T follicular helper cell (primary cell): Measurements from ENCODE around the gene NCKAP5.

ENCODE experiments used
- DNase-seq: peaks from one replicate; pipeline ENCODE4 v3.0.0-alpha.2; 2020; ENCODE audit warnings: low read depth

Gene NCKAP5

GRCh38 chr2:132991471-132992045, 576.7 kb downstream of the NCKAP5 start:
- DNase-seq: no peak

DNA sequence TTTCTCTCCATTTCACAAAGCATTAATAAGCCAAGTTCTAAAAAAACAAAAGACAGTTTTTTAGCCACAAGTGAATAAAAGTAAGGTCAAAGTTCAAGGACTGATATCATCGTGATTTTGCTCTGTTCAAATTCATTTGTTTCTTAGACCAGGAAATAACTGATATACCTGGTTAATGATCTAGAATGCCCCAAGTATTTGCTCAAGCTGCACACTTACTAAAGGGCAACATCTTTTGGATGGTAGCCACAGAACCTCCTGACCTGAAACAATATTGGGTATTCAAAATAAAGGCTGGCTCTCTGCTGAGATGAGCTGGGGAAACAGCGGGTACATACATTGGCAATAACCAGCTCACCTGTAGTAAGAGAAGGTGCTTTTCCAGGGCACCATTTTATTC, 583.5 kb downstream of the NCKAP5 start:
- no peak for DNase-seq

GRCh38 chr2:132980304-132980703, 588.0 kb downstream of the NCKAP5 start:
- no peak for DNase-seq

GRCh38 chr2:132979339-132980093, 588.7 kb downstream of the NCKAP5 start:
- DNase-seq: no peak

GRCh38 chr2:132978840-132979239, 589.4 kb downstream of the NCKAP5 start:
- DNase-seq: no peak

GRCh38 chr2:132977812-132978529, 590.3 kb downstream of the NCKAP5 start:
- no peak for DNase-seq

DNA sequence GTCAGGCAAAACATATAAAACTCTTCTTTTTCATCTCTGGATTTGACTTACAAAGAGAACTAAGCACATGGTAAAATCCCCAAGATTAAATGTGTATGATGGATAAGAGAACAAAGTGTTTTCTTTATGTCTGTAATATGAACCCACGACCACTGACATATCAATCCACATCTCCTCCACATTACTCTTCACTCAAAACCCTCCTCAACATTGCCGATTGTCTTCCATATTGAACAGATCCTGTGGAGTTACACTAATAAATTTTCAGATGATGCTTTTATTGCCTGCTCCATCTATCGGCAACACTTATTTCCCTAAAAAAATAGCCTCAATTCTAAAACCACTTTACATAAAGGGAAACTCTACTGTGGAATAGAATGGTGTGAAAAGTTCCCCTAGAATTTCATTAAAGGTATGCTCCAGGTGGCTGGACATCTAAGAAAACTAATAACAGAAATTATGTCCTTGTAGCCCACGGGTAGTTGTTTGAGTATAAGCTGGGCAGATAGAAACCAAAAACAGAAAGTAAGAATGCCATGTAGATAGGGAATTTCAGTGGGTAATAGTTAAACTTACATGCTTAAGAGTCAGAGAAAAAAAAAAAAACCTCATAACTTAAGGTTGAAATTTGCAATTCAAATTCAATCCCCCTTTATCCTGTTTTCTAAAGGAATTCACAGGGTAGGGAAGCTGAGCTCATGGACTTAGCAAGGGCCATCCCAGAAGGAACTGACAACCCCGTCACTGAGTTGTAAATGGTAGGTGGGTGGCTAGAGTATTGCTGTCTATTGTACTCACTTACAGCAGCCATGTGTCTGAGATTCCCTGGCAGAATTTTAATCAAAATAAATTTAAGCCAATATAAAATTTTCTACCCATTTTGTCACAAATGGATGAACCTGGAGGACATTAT, 592.8 kb downstream of the NCKAP5 start:
- no peak for DNase-seq

GRCh38 chr2:132974467-132975095, 593.7 kb downstream of the NCKAP5 start:
- DNase-seq: no peak

- DNase-seq: no peak
Measured at GRCh38 chr2:132971310-132972061, 596.8 kb downstream of the NCKAP5 start.

- no peak for DNase-seq
Measured at GRCh38 chr2:132969371-132969985, 598.8 kb downstream of the NCKAP5 start.

GRCh38 chr2:132965460-132965859, 602.8 kb downstream of the NCKAP5 start:
- no peak for DNase-seq

DNA sequence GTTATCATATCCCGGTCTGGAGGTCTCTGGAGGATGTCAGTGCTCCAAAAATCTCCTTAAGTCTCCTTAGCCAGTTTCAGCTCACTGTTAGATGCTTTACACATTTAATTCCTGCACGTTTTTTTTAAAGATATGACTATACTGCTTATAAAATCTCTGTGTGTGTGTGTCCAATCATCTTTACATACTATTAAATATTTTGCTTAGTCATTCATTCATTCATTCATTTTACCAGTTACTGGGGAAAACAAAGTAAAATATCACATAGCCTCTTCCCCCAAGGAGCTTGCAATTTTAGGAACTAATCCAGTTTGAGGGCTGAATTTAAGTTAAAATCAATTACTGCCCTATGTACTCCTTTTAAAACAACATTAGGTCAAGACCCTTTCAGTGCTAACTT, 605.1 kb downstream of the NCKAP5 start:
- DNase-seq: no peak

DNA sequence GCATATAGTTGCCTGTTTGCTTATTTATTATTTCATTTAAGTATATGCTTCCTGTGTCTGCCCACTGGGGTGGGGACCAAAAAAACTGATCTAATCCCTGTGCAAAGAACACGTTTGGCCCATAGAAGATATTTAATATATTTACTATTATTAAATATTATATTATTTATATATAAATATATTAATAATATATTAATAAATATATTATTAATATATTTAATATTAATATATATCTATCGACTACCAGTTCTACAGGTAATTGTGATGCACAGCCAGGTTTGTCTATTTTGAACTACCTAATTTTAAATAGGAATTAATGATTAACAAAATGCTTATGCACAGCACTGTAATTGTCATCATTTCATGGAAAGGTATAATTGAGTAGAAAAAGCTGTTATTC, 609.4 kb downstream of the NCKAP5 start:
- DNase-seq: no peak

- DNase-seq: no peak
Measured at GRCh38 chr2:132955871-132956615, 612.2 kb downstream of the NCKAP5 start.

GRCh38 chr2:132953771-132954170, 614.5 kb downstream of the NCKAP5 start:
- DNase-seq: no peak

GRCh38 chr2:132951008-132951714, 617.1 kb downstream of the NCKAP5 start:
- DNase-seq: no peak

DNA sequence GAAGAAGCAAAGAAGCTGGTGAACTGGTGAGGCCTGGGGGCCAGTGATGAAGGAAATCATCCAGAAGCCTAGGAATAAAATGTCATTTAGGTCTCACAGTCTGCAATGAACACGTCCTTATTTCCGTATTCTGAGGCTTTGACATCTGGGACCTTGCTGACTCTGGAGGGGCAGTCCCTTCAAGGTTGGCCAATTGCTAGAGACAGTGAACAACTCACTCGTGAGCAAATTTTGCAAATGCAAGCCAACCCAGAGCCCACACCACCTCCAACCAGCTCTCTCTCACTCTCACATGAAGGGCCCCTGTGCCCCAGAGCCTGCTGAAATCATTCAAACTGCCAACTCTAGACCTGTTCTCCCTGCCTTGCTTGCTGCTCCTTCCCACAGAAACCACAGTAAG, 619.2 kb downstream of the NCKAP5 start:
- DNase-seq: no peak

DNA sequence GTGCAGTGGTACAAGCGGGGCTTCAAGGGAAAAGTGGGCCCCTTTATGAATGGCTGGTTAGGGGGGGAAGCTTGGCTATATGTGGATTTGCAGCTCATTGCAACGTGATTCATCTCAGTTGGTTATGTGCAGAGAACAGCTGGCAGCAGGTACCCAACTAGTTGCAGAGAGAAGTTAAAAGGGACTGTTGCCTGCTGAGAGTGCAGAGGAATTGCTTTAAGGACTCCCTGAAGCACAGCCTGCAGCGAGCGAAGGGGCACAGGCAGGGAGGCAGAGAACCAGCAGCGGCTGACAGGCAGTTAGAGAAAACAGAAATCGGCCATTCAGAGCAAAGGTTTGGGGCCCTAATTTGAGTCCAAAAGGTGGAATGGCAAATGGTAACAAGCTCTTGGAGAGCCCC, 620.1 kb downstream of the NCKAP5 start:
- no peak for DNase-seq

GRCh38 chr2:132943829-132944228, 624.4 kb downstream of the NCKAP5 start:
- DNase-seq: no peak
